ENCODE results near the gene ACVR2A.

The ACVR2A gene

GRCh38 chr2:147924647-147925046 lies 79.8 kb downstream of the ACVR2A start:
- DNase-seq (ENCODE audit: low spot score): no peak

DNA sequence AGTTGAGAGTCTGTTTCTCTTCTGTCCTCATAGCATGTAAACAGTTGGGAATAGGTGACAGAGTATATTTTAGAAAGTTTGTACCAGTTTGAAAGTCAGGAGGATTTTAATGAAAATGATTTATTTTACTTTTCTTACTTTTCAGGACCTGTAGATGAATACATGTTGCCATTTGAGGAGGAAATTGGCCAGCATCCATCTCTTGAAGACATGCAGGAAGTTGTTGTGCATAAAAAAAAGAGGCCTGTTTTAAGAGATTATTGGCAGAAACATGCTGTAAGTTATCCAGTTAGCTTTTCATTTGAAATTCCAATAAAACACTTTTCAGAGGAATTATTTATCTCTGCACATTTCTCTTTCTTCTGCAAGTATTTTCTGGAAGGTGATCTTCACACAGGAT lies 81.1 kb downstream of the ACVR2A start:
- no peak for DNase-seq (ENCODE audit: low spot score)

DNA sequence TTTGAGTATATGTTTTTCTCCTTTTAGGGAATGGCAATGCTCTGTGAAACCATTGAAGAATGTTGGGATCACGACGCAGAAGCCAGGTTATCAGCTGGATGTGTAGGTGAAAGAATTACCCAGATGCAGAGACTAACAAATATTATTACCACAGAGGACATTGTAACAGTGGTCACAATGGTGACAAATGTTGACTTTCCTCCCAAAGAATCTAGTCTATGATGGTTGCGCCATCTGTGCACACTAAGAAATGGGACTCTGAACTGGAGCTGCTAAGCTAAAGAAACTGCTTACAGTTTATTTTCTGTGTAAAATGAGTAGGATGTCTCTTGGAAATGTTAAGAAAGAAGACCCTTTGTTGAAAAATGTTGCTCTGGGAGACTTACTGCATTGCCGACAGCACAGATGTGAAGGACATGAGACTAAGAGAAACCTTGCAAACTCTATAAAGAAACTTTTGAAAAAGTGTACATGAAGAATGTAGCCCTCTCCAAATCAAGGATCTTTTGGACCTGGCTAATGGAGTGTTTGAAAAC lies 82.3 kb downstream of the ACVR2A start:
- DNase-seq (ENCODE audit: low spot score): no peak

- DNase-seq (ENCODE audit: low spot score): no peak
Observed at GRCh38 chr2:147933931-147934330, 89.1 kb downstream of the ACVR2A start.

DNA sequence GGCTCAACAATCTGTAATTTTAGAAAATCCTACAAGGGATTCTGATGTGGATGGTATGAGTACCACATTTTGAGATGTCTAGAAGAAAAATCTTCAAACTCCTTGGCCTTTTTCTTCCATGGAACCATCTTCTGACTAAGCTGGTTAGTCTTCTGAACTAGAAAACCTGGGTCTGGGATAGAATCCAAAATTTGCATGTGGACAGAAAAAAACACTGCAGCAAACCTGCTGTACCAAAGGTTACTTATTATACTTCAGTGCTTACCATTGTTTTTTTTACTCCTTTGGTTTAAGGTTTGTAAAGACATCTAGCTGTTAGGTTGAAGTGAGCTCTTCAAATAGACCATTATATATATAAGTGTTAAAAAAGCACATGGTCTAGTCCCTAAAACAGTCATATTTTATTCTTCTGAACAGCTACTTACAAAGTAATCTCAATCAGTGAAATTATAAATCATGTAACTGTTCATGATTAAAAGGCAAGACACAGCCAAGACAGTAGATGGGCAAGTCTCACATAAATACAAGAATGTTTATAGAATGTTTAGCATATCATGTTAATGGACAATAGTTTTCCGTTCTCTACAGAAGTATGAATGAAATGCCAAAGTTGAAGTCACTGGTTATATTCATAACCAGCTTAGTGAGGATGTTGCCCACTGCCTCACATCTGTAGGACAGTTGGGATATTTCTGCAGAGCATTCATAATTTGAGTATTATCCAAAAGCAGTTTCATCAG lies 90.2 kb downstream of the ACVR2A start:
- DNase-seq (ENCODE audit: low spot score): peak; percentile 14

DNA sequence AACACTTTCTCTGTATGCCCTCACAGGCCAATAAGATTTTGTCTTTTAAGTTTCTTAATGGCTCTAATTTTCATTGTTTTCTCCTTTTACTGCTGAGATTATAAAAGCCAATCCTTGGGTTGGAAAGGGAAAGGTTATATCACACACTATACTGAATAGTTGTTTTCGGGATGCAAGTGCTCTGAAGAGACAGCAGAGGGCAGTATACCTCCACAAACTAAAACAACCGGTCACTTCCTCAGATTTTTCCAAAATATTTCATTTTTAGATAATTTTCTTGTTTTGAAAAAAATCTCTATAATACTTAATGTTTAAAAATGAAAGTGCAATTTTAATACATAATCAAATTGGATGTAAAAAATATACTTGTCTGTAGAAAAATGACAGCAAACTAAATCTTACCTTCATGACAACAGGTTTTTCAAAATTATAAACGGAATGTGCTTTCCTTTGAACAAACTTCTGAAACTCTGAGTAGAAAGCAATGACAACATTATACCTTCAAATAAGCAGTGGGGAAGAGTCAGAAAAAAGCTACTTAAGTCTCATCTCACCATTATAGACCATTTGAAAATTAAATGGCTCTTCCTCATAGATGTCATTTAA lies 93.0 kb downstream of the ACVR2A start:
- peak; percentile 43 for DNase-seq (ENCODE audit: low spot score)

DNA sequence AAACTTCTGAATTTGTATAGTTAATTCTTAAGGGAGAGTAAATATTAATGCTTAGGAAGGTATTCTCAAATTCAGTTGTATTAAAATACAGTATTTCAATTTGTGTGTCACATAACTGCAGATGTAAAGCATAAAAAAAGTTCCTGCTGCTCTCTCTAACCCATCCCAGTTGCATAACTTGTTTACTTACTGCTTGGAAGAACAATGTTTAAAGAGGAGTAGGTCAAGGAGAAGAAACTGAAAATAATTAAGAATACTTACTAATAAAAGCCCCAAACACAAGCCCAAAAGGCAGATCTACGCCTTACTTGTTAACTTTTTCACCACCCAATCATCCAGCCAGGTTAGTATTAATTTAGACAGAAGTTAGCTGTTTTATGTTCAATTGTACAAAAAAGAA lies 94.5 kb downstream of the ACVR2A start:
- DNase-seq (ENCODE audit: low spot score): no peak

DNA sequence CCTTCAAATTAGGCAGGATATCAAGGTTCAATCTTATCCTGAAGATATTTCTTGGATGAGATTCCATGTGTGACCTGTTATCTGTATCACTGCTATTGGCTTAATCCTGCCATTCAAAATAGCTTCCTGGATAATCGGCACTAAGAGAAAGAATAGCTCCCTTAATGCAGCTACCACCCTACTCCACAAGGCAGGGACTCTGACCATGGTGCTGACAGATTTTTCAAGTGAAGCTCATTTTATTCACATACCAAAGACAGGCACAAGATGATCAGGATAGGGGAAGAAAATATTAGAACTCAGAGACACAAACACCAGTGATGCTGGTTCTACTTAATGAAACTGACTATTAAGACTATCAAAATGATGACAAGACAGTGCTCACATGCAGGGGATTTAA lies 100.8 kb downstream of the ACVR2A start:
- no peak for DNase-seq (ENCODE audit: low spot score)

DNA sequence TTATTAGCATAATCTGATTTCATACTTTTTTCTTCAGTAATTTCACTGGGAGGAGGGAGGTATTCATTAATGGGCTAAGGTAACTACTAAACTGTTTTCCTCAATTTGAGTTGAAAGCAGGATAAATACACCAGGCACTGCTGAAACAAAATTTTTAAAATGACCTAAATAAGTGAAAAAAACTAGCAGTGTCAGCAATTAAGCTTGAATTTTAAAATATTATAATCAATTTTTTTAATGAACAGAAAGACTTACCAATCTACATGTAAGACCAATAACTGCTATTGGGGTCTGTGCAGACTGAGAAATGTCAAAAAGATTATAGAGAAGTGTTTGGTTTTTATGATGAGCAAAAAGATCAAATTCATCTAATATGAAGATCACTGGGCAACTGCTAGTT lies 107.3 kb downstream of the ACVR2A start:
- DNase-seq (ENCODE audit: low spot score): no peak

DNA sequence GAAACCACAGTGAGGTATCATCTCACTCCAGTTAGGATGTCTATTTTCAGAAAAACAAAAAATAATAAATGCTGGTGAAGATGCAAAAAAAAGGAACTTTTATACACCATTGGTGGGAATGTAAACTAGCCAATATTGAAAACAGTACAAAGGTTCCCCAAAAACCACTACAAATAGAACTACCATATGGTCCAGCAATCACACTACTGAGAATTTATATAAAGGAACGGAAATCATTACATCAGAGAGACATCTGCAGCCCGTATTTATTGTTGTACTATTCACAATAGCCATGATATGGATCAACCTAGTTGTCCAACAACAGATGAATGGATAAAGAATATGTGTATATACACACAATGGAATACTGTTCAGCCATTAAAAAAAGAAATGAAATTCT lies 123.7 kb downstream of the ACVR2A start:
- DNase-seq (ENCODE audit: low spot score): no peak

DNA sequence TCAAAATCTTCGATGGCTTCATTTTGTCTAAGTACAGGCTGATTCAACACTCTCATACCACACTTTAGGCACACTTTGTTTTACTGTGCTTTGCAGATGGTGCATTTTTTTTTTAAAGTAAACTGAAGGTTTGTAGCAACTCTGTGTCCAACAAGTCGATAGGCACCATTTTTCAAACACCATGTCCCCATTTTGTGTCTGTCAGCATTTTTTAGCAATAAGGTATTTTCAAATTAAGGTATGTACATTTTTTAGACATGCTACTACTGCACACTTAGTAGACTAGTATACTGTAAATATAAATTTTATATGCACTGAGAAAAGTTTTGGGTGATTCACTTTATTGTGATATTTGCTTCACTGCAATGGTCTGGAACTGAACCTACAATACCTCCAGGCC lies 131.3 kb downstream of the ACVR2A start:
- DNase-seq (ENCODE audit: low spot score): no peak

- no peak for DNase-seq (ENCODE audit: low spot score)
Observed at GRCh38 chr2:147977679-147978078, 132.8 kb downstream of the ACVR2A start.
